Stimulated activated CD4-positive, alpha-beta T cell treated with anti-CD3 and anti-CD28 coated beads, TNF-alpha, amount 100 ng/mL, for 48 hours (primary cell): Measurements from ENCODE around the gene CAV1.
"Not testable (repeated sequence)": the region's sequence is repeated elsewhere in the genome, so short reads cannot be mapped to it uniquely, and the experiment has no call there.

Experiments used
- DNase-seq, 3 donors: peaks; one replicate each; pipeline ENCODE4 v3.0.0-alpha.2; 2020; ENCODE audit warnings: low read depth in 3 of 3

The CAV1 gene

GRCh38 chr7:116582164-116582732 is 57.4 kb downstream of the CAV1 start:
- no peak for DNase-seq

GRCh38 chr7:116582806-116583444 is 58.1 kb downstream of the CAV1 start:
- DNase-seq = no peak

- DNase-seq = no peak
Observed at GRCh38 chr7:116583653-116584052, 58.8 kb downstream of the CAV1 start.

- no peak for DNase-seq
Observed at GRCh38 chr7:116584721-116585120, 59.9 kb downstream of the CAV1 start.

- DNase-seq = no peak
Observed at GRCh38 chr7:116585392-116585791, 60.6 kb downstream of the CAV1 start.

GRCh38 chr7:116585967-116586366 is 61.1 kb downstream of the CAV1 start:
- no peak for DNase-seq

- DNase-seq = not testable (repeated sequence)
Observed at GRCh38 chr7:116587200-116587599, 62.4 kb downstream of the CAV1 start.

- peak in 1 of 3 donors; percentile 7 for DNase-seq
Observed at GRCh38 chr7:116588225-116588624, 63.4 kb downstream of the CAV1 start.

- DNase-seq = no peak
Observed at GRCh38 chr7:116588641-116589594, 64.1 kb downstream of the CAV1 start.

- no peak for DNase-seq
Observed at GRCh38 chr7:116591202-116592040, 66.6 kb downstream of the CAV1 start.

- DNase-seq = no peak
Observed at GRCh38 chr7:116592041-116592355, 67.2 kb downstream of the CAV1 start.

GRCh38 chr7:116592445-116592844 is 67.6 kb downstream of the CAV1 start:
- DNase-seq = no peak

- DNase-seq = no peak
Observed at GRCh38 chr7:116593359-116594075, 68.7 kb downstream of the CAV1 start.

- no peak for DNase-seq
Observed at GRCh38 chr7:116595063-116595462, 70.2 kb downstream of the CAV1 start.

GRCh38 chr7:116597384-116597783 is 72.5 kb downstream of the CAV1 start:
- no peak for DNase-seq

- DNase-seq = no peak
Observed at GRCh38 chr7:116598278-116598677, 73.4 kb downstream of the CAV1 start.

- no peak for DNase-seq
Observed at GRCh38 chr7:116598861-116599260, 74.0 kb downstream of the CAV1 start.

- peak in 1 of 3 donors; percentile 21 for DNase-seq
Observed at GRCh38 chr7:116601426-116601825, 76.6 kb downstream of the CAV1 start.

GRCh38 chr7:116607299-116607698 is 82.5 kb downstream of the CAV1 start:
- DNase-seq = no peak

- DNase-seq = no peak
Observed at GRCh38 chr7:116610210-116610609, 85.4 kb downstream of the CAV1 start.

GRCh38 chr7:116610721-116611120 is 85.9 kb downstream of the CAV1 start:
- DNase-seq = no peak
